ENCODE measurements around the gene MEGF6.
"Not testable (repeated sequence)": the region's sequence is repeated elsewhere in the genome, so short reads cannot be mapped to it uniquely, and the experiment has no call there.

DNA sequence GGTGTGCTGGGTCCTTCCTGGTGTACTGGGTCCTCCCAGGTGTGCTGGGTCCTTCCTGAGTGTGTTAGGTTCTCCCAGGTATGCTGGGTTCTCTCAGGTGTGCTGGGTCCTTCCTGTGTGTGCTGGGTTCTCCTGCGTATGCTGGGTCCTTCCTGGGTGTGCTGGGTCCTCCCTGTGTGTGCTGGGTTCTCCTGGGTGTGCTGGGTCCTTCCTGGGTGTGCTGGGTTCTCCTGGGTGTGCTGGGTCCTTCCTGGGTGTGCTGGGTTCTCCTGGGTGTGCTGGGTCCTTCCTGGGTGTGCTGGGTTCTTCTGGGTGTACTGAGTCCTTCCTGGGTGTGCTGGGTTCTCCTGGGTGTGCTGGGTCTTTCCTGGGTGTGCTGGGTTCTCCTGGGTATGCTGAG is 38.7 kb downstream of the MEGF6 start:
- not testable (repeated sequence) for TF ChIP-seq POLR2A, POLR2AphosphoS5 (IDR thresholded peaks at IDR 0.05; ENCODE audit: low read depth, low read length)
